ENCODE results near the gene IRF5. TPM values are rescaled to one million over a fixed set of nuclear protein-coding genes. Genes with fewer than 3 reads are reported as not detected.

Gene IRF5
- total and polyA plus RNA-seq, 10 of the 15 experiments (the other 5 are each of a cell fraction or from before 2014, with no cell fraction given) = 5.4 to 90.3 (median 61.7) TPM

DNA sequence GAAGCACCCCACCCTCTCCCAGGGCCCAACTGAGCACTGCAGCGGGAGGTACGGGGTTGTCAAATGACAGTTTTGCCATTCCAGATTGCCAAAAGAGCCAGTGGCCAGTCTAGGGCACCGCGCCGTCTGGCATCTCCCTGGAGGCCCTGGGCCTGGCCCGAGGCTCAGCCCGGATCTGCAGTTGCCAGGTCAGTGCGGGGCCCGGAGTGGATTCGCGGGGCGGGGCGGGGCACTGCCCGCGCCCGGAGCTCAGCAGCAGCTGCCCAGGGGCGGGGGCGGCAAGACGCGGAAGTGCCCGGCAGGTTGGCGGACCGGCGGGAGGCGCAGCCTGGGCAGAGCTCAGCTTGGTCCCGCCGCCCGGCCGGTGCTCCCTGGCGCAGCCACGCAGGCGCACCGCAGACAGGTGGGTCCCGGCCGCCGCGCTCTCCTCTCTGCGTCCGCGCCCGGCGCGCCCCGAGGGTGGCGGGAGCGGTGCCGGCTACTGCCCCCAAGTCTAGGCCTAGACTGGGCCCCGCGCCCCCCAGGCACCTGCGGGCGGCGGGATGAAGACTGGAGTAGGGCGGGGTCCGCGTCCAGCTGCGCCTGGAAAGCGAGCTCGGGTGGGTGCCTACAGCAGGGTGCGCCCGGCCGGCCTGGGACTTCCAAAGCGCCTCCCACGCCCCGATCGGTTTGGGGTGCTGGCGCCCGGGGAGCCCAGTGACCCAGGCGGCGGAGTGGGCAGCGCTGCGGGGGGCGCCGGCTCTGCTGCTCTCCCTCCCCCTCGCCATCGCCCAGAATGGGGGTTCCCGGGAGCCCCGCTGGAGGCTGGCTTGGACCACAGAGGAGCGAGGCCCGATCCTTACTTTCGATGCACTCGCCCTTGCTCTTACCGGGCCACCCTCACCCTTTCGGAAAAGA is at the start of gene IRF5 (continued):
- TF ChIP-seq, protein P1, sequence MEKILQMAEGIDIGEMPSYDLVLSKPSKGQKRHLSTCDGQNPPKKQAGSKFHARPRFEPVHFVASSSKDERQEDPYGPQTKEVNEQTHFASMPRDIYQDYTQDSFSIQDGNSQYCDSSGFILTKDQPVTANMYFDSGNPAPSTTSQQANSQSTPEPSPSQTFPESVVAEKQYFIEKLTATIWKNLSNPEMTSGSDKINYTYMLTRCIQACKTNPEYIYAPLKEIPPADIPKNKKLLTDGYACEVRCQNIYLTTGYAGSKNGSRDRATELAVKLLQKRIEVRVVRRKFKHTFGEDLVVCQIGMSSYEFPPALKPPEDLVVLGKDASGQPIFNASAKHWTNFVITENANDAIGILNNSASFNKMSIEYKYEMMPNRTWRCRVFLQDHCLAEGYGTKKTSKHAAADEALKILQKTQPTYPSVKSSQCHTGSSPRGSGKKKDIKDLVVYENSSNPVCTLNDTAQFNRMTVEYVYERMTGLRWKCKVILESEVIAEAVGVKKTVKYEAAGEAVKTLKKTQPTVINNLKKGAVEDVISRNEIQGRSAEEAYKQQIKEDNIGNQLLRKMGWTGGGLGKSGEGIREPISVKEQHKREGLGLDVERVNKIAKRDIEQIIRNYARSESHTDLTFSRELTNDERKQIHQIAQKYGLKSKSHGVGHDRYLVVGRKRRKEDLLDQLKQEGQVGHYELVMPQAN (conservative IDR thresholded peaks at IDR 0.05) = peak; percentile 76
- TF ChIP-seq DPF2 (IDR thresholded peaks at IDR 0.05) (peak; percentile 75), SUZ12 (IDR thresholded peaks at IDR 0.05; ENCODE audit: unreplicated experiment) (no peak), YBX1 (IDR thresholded peaks at IDR 0.05) (no peak), LARP7 (IDR thresholded peaks at IDR 0.05) (peak; percentile 38; the same call in 1 of the 2 replicates), POLR2AphosphoS2 (IDR thresholded peaks at IDR 0.05; ENCODE audit: low read depth, low read length) (0 out of 2 replicates have a peak, but pooled peaks have one; percentile 47), TAF1 (IDR thresholded peaks at IDR 0.05; ENCODE audit: borderline replicate concordance, low read depth, low read length) (peak; percentile 45; the same call in 1 of the 2 replicates), EGR1 (IDR thresholded peaks at IDR 0.05; ENCODE audit: borderline replicate concordance in 1 of 2, low read depth in 2 of 2, low read length in 2 of 2) (peak in 1 of 2 experiments; percentile 81; a peak in 1 of 3 replicates), SREBF1 (IDR thresholded peaks at IDR 0.05; ENCODE audit: low read length) (no peak), IKZF2 (IDR thresholded peaks at IDR 0.05) (peak; percentile 10 to 23; a peak in 2 of 4 replicates), POLR2A (IDR thresholded peaks at IDR 0.05; ENCODE audit: low read depth, low read length) (peak; percentile 62), ZNF24 (IDR thresholded peaks at IDR 0.05) (0 out of 2 replicates have a peak, but pooled peaks have one; percentile 14), ZNF217 (IDR thresholded peaks at IDR 0.05) (peak; percentile 39; the same call in 1 of the 2 replicates), IRF4 (IDR thresholded peaks at IDR 0.05; ENCODE audit: low read depth, low read length) (0 out of 2 replicates have a peak, but pooled peaks have one; percentile 47), NRF1 (conservative IDR thresholded peaks at IDR 0.05; ENCODE audit: low read depth, low read length) (peak; percentile 45), BMI1 (IDR thresholded peaks at IDR 0.05; ENCODE audit: borderline replicate concordance) (no peak), HDAC6 (IDR thresholded peaks at IDR 0.05; ENCODE audit: unreplicated experiment) (peak; percentile 61), GATAD2B (conservative IDR thresholded peaks at IDR 0.05; ENCODE audit: low read depth) (peak; percentile 96), STAT1 (conservative IDR thresholded peaks at IDR 0.05) (no peak), NBN (IDR thresholded peaks at IDR 0.05) (peak; percentile 9; the same call in 1 of the 2 replicates), POU2F2 (IDR thresholded peaks at IDR 0.05; ENCODE audit: borderline replicate concordance, low read depth, low read length) (peak; percentile 15; the same call in 1 of the 3 replicates), EED (IDR thresholded peaks at IDR 0.05; ENCODE audit: low read depth) (peak; percentile 54; the same call in 1 of the 2 replicates), NFIC (IDR thresholded peaks at IDR 0.05; ENCODE audit: low read depth, low read length) (no peak), BHLHE40 (IDR thresholded peaks at IDR 0.05; ENCODE audit: borderline replicate concordance in 1 of 2, low read depth in 2 of 2, low read length in 1 of 2) (peak in 1 of 2 experiments; percentile 47; a peak in 2 of 4 replicates)
- TF ChIP-seq, protein P2, sequence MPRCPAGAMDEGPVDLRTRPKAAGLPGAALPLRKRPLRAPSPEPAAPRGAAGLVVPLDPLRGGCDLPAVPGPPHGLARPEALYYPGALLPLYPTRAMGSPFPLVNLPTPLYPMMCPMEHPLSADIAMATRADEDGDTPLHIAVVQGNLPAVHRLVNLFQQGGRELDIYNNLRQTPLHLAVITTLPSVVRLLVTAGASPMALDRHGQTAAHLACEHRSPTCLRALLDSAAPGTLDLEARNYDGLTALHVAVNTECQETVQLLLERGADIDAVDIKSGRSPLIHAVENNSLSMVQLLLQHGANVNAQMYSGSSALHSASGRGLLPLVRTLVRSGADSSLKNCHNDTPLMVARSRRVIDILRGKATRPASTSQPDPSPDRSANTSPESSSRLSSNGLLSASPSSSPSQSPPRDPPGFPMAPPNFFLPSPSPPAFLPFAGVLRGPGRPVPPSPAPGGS (IDR thresholded peaks at IDR 0.05; ENCODE audit: borderline replicate concordance, insufficient read depth, low read depth, low read length, poor library complexity, severe bottlenecking) = peak; percentile 60
